ENCODE measurements around the gene KIF18B. TPM values are rescaled to one million over a fixed set of nuclear protein-coding genes. Genes with fewer than 3 reads are reported as not detected.
A peak's percentile ranks its signal among the peaks of the same experiment; 100 is the strongest.

Gene KIF18B
- total and polyA plus RNA-seq, 2 donors from 2014 or later: 0.44 TPM; not detected in 1

DNA sequence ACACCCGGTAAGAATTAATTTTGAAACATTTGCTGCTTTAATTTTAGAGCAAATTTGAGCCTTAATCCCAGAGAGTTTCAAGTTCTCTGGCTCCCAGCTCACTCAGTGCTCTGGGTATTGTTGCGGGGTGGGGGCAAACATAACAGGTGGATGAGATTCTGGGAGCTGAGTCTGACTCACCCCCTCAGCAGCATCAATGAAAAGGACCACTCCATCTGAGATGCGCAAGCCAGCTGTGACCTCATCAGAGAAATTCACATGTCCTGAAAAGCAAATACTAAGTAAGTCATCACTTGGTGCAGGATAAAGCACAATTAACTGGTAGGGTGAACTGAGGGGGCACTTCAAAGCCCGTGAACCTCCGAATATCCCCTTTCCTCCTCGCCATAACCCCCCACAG, 68.2 kb downstream of the KIF18B start:
- DNase-seq (no peak), FAIRE-seq (no peak)
- H3K36me3 ChIP-seq (ENCODE audit: control insufficient read depth in 2 of 3, insufficient read depth in 3 of 3, low read length in 3 of 3): peaks cover 9 to 53% (median 33%) of the 10 kb centered on the region in 3 donors
- H3K9me3 ChIP-seq (ENCODE audit: control insufficient read depth in 2 of 3, insufficient read depth in 1 of 3, low read length in 3 of 3): no peaks in the 10 kb centered on the region
- no peak overlapping the region for H3K9ac ChIP-seq (ENCODE audit: low read length in 3 of 3)
- H3K27ac ChIP-seq (ENCODE audit: low read depth in 2 of 2, low read length in 2 of 2): no peak overlapping the region
- intact Hi-C loops (cut with DNase I): no loop called here
- no peaks in the 10 kb centered on the region for H3K4me1 ChIP-seq (ENCODE audit: control insufficient read depth in 2 of 3, insufficient read depth in 2 of 3, low read depth in 1 of 3, low read length in 3 of 3)
- H3K27me3 ChIP-seq (ENCODE audit: control insufficient read depth, insufficient read depth, low read length): no peaks in the 10 kb centered on the region
- no peak for TF ChIP-seq CTCF (IDR thresholded peaks at IDR 0.05; ENCODE audit: borderline replicate concordance, extremely low read depth, insufficient read depth)
- no peak overlapping the region for H3K4me3 ChIP-seq (ENCODE audit: low read length in 3 of 3)

DNA sequence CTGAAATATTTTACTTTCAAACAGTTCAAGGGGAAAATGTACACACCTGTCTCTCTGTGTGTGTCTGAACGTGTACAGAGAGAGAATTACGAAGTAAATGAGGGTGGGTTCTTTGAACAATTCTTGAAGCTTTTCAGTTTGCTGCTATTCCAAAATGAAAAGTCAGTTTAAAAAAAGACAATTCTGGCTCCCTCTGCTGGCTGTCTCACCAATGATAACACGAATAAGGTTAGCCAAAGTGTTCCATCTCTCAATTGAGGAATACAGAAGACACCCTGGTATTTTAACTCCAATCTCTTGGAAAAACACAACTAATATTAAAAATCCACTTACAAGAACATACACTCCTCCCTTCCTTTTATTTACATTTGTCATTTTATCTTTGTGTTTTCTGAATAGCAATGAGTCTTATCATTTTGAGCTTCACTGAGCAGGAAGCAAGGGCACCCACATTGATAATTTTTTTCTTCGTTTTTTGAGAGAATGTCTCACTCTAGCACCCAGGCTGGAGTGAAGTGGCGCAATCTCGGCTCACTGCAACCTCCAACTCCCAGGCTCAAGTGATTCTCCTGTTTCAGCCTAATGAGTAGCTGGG, 68.8 kb downstream of the KIF18B start:
- no peak overlapping the region for H3K4me3 ChIP-seq (ENCODE audit: low read length in 3 of 3)
- H3K4me1 ChIP-seq (ENCODE audit: control insufficient read depth in 2 of 3, insufficient read depth in 2 of 3, low read depth in 1 of 3, low read length in 3 of 3): no peaks in the 10 kb centered on the region
- FAIRE-seq (no peak), DNase-seq (peak in 3 of 5 donors; percentile 25 to 66 (median 55))
- peaks cover 12 to 54% (median 34%) of the 10 kb centered on the region in 3 donors for H3K36me3 ChIP-seq (ENCODE audit: control insufficient read depth in 2 of 3, insufficient read depth in 3 of 3, low read length in 3 of 3)
- intact Hi-C loops (cut with DNase I): no loop called here
- no peak overlapping the region for H3K9ac ChIP-seq (ENCODE audit: low read length in 3 of 3)
- no peaks in the 10 kb centered on the region for H3K27me3 ChIP-seq (ENCODE audit: control insufficient read depth, insufficient read depth, low read length)
- H3K9me3 ChIP-seq (ENCODE audit: control insufficient read depth in 2 of 3, insufficient read depth in 1 of 3, low read length in 3 of 3): no peaks in the 10 kb centered on the region
- no peak overlapping the region for H3K27ac ChIP-seq (ENCODE audit: low read depth in 2 of 2, low read length in 2 of 2)
- TF ChIP-seq CTCF (IDR thresholded peaks at IDR 0.05; ENCODE audit: borderline replicate concordance, extremely low read depth, insufficient read depth): peak; percentile 61

GRCh38 chr17:44877121-44877520, 70.5 kb downstream of the KIF18B start:
- Histone ChIP-seq H3K36me3 (ENCODE audit: control insufficient read depth in 2 of 3, insufficient read depth in 3 of 3, low read length in 3 of 3) (peaks cover 9 to 50% (median 26%) of the 10 kb centered on the region in 3 donors), H3K4me1 (ENCODE audit: control insufficient read depth in 2 of 3, insufficient read depth in 2 of 3, low read depth in 1 of 3, low read length in 3 of 3) (no peaks in the 10 kb centered on the region), H3K4me3 (ENCODE audit: low read length in 3 of 3) (no peak overlapping the region), H3K9me3 (ENCODE audit: control insufficient read depth in 2 of 3, insufficient read depth in 1 of 3, low read length in 3 of 3) (no peaks in the 10 kb centered on the region), H3K27me3 (ENCODE audit: control insufficient read depth, insufficient read depth, low read length) (no peaks in the 10 kb centered on the region), H3K27ac (ENCODE audit: low read depth in 2 of 2, low read length in 2 of 2) (no peak overlapping the region), H3K9ac (ENCODE audit: low read length in 3 of 3) (no peak overlapping the region)
- FAIRE-seq: no peak
- intact Hi-C loops (cut with DNase I): no loop called here
- no peak for DNase-seq
- no peak for TF ChIP-seq CTCF (IDR thresholded peaks at IDR 0.05; ENCODE audit: borderline replicate concordance, extremely low read depth, insufficient read depth)

DNA sequence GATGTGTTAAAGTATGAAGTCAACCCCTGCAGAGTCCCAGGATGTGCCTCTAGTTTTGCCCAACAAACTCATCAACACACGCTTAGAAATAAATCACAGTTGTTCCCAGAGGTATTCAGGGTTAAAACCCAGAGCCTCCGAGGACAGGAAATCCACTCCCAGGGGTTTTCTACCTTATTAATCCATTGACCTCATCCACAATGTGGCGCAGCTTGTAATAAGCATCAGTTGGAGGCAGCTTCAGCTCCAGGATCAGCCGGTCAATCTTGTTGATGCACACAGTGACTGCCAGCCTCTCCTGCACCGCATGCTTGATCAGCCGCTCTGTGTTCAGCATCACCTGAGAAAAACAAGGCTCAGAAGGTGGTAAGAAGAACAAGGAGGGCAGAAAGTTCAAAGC, 71.8 kb downstream of the KIF18B start:
- no peaks in the 10 kb centered on the region for H3K4me1 ChIP-seq (ENCODE audit: control insufficient read depth in 2 of 3, insufficient read depth in 2 of 3, low read depth in 1 of 3, low read length in 3 of 3)
- H3K4me3 ChIP-seq (ENCODE audit: low read length in 3 of 3): no peak overlapping the region
- H3K27ac ChIP-seq (ENCODE audit: low read depth in 2 of 2, low read length in 2 of 2): no peak overlapping the region
- intact Hi-C loops (cut with DNase I): no loop called here
- H3K27me3 ChIP-seq (ENCODE audit: control insufficient read depth, insufficient read depth, low read length): no peaks in the 10 kb centered on the region
- peaks cover 7 to 54% (median 29%) of the 10 kb centered on the region in 3 donors for H3K36me3 ChIP-seq (ENCODE audit: control insufficient read depth in 2 of 3, insufficient read depth in 3 of 3, low read length in 3 of 3)
- no peaks in the 10 kb centered on the region for H3K9me3 ChIP-seq (ENCODE audit: control insufficient read depth in 2 of 3, insufficient read depth in 1 of 3, low read length in 3 of 3)
- no peak for FAIRE-seq
- H3K9ac ChIP-seq (ENCODE audit: low read length in 3 of 3): no peak overlapping the region
- TF ChIP-seq CTCF (IDR thresholded peaks at IDR 0.05; ENCODE audit: borderline replicate concordance, extremely low read depth, insufficient read depth): no peak
- DNase-seq: no peak
